Hepatocyte (in vitro differentiated cells): ENCODE measurements around the gene RAPGEF5.

Source experiments
- EZH2 ChIP-seq: fragments of 200-600 bp; sonication (generic); IDR thresholded peaks from 2 replicates; pipeline ENCODE4 v1.6.1; 2016; ENCODE audit warnings: antibody characterized with exemption, mild to moderate bottlenecking, borderline replicate concordance
- EZH2phosphoT487 ChIP-seq: fragments of 200-600 bp; sonication (generic); IDR thresholded peaks from one replicate; pipeline ENCODE4 v1.6.1; 2018; ENCODE audit warnings: antibody characterized with exemption, mild to moderate bottlenecking, low read depth, moderate library complexity; ENCODE audit not compliant: unreplicated experiment, severe bottlenecking
- TF ChIP-seq, protein P1 (sequence below): fragments of 200-600 bp; sonication (generic); IDR thresholded peaks from 2 replicates; pipeline ENCODE4 v1.5.1; 2016; ENCODE audit warnings: antibody characterized with exemption, mild to moderate bottlenecking; ENCODE audit not compliant: poor library complexity

DNA sequence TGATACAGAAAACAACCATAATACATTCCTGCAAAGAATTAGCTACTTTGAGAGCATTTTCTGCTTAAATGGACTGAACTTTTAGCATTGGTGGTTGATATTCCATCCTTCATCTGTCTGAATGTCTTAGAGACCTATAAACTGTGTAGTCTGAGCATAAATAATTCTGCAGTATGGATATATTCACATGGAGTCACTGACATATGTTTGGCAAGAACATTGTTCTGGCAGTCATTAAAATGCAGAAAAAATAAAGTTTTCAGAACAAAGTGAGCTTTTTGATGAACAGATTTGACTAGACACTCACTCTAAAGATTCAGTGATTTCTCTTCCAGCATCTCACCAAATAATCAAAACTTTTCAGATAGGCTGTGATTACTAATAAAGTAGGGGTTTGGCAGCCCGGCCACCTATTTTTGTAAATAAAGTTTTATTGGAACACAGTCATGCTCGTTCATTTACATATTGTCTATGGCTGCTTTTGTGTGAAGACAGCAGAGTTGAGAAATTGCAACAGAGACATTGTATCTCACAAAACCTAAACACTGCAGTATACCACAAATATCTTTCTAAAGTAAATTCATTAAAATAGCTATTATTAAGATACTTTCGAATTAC, 44.1 kb upstream of the RAPGEF5 start:
- TF ChIP-seq, protein P1, sequence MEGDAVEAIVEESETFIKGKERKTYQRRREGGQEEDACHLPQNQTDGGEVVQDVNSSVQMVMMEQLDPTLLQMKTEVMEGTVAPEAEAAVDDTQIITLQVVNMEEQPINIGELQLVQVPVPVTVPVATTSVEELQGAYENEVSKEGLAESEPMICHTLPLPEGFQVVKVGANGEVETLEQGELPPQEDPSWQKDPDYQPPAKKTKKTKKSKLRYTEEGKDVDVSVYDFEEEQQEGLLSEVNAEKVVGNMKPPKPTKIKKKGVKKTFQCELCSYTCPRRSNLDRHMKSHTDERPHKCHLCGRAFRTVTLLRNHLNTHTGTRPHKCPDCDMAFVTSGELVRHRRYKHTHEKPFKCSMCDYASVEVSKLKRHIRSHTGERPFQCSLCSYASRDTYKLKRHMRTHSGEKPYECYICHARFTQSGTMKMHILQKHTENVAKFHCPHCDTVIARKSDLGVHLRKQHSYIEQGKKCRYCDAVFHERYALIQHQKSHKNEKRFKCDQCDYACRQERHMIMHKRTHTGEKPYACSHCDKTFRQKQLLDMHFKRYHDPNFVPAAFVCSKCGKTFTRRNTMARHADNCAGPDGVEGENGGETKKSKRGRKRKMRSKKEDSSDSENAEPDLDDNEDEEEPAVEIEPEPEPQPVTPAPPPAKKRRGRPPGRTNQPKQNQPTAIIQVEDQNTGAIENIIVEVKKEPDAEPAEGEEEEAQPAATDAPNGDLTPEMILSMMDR, result no peak
- no peak for TF ChIP-seq EZH2
- TF ChIP-seq EZH2phosphoT487, result no peak
